ENCODE measurements around the gene KCNQ5. TPM values are rescaled to one million over a fixed set of nuclear protein-coding genes. Genes with fewer than 3 reads are reported as not detected.

KCNQ5 gene
- total RNA-seq, 1 donor from 2014 or later = 10.1 TPM

DNA sequence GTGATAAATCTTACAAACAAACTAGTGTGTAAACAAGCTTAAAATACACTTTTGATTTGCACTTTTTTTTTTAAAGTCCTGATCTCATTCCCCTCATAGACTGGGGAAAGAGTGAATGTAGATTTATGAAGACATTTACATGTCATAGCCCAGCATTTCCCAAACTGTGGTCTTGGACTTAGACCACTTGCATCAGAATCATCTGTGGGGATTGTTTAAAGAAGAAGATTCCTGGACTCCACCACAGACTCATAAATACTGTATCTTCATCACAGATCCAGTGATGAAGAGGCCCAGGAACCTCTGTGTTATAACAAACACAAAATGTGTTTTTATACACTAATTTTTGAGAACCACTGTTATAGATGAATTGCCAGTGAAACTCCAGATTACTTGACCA, 99.5 kb downstream of the KCNQ5 start:
- H3K36me3 Mint-ChIP-seq (ENCODE audit: low read depth) = no peaks in the 10 kb centered on the region
- H3K4me3 Mint-ChIP-seq = no peak overlapping the region
- no peaks in the 10 kb centered on the region for H3K9me3 Mint-ChIP-seq
- CTCF ChIA-PET = no interaction called here
- H3K4me1 Mint-ChIP-seq = peaks cover 23% of the 10 kb centered on the region
- H3K27ac Mint-ChIP-seq = no peak overlapping the region
- DNase-seq = no peak
- POLR2A ChIA-PET = no interaction called here
- ATAC-seq (ENCODE audit: low read depth) = no peak
- intact Hi-C loops (cut with micrococcal nuclease) = no loop called here
- TF ChIP-seq, protein P1, sequence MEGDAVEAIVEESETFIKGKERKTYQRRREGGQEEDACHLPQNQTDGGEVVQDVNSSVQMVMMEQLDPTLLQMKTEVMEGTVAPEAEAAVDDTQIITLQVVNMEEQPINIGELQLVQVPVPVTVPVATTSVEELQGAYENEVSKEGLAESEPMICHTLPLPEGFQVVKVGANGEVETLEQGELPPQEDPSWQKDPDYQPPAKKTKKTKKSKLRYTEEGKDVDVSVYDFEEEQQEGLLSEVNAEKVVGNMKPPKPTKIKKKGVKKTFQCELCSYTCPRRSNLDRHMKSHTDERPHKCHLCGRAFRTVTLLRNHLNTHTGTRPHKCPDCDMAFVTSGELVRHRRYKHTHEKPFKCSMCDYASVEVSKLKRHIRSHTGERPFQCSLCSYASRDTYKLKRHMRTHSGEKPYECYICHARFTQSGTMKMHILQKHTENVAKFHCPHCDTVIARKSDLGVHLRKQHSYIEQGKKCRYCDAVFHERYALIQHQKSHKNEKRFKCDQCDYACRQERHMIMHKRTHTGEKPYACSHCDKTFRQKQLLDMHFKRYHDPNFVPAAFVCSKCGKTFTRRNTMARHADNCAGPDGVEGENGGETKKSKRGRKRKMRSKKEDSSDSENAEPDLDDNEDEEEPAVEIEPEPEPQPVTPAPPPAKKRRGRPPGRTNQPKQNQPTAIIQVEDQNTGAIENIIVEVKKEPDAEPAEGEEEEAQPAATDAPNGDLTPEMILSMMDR (IDR thresholded peaks at IDR 0.05) = no peak
- no peaks in the 10 kb centered on the region for H3K27me3 Mint-ChIP-seq

DNA sequence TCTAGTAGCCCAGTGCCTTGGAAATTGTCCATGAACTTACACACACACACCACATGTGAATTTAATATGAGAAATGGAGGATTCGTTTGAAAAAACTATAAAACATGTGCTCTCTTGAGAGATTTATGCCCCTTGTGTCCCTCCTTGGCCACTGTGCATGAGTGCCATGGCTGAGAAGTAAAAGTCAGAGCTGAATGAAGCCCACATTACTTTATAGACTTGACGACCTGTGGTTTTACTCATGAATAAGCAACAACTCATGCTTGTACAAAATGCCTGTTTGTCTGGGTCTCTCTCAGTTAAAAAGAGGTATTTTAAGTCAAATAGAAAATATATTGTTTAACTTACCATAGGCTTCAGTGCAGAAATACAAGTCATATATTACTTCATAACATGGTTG, 102.7 kb downstream of the KCNQ5 start:
- Mint-ChIP-seq H3K36me3 (ENCODE audit: low read depth) (no peaks in the 10 kb centered on the region), H3K27me3 (no peaks in the 10 kb centered on the region), H3K9me3 (no peaks in the 10 kb centered on the region), H3K27ac (no peak overlapping the region), H3K4me3 (no peak overlapping the region), H3K4me1 (peaks cover 32% of the 10 kb centered on the region)
- POLR2A ChIA-PET = no interaction called here
- TF ChIP-seq, protein P1 (IDR thresholded peaks at IDR 0.05) = no peak
- peak; percentile 65 for ATAC-seq (ENCODE audit: low read depth)
- CTCF ChIA-PET = no interaction called here
- DNase-seq = no peak
- intact Hi-C loops (cut with micrococcal nuclease) = loop anchor here (1.0 kb wide), 2 partner anchors 8 to 16 kb away; no protein-coding TSS in a partner anchor

DNA sequence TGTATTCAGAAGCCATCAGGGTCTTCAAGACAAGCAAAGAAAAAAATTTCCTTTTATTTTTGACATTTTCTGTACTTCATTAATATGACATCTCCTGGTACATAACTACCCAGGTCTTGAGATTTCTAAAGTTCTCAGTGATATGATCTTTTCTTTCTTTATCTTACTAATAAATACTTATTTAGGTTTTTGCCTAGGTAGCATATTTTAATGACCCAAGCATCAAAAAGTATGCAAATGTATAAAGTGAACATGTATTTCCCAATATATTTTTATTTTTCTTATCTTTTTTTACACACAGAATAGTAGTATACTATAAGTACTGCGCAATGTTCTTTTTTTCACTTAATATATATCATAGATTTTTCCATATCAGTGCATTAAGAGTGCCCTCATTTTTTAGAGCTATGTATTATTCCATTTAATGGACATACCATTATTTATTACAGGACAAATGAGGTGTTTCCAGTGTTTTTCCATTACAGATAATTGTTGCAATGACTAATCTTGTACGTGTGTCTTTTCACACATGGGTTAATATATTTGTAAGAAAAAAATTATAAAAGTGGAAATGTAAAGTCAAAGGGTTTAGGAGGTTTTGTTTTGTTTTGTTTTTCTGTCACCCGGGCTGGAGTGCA, 107.0 kb downstream of the KCNQ5 start:
- no peak overlapping the region for H3K4me3 Mint-ChIP-seq
- TF ChIP-seq, protein P1 (IDR thresholded peaks at IDR 0.05) = no peak
- ChIA-PET POLR2A (no interaction called here), CTCF (interaction anchor here (0.6 kb wide), 1 partner anchor 335 kb away, joined by 3 read pairs; no protein-coding TSS in a partner anchor)
- DNase-seq (no peak), ATAC-seq (ENCODE audit: low read depth) (no peak)
- no peak overlapping the region for H3K27ac Mint-ChIP-seq
- H3K4me1 Mint-ChIP-seq = peaks cover 20% of the 10 kb centered on the region
- H3K9me3 Mint-ChIP-seq = no peaks in the 10 kb centered on the region
- intact Hi-C loops (cut with micrococcal nuclease) = no loop called here
- no peaks in the 10 kb centered on the region for H3K27me3 Mint-ChIP-seq
- no peaks in the 10 kb centered on the region for H3K36me3 Mint-ChIP-seq (ENCODE audit: low read depth)

DNA sequence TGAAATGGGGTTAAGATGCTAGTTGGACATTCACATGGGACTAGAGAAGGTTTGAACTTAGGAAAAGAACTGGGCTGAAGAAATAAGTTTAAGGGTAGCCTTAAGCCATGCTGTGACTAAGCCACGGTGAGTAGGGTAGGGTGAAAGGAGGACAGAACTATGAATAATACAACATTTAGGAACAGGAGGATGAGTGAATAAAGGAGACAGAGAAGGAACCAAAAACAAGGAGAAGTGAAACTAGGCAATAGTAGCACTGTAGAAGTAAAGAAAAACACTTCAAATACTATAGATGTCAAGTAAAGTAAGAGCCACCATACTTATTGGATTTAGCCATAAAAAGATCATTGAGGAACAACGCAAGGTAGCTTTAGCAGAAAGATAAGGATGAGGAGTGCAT, 111.2 kb downstream of the KCNQ5 start:
- no peaks in the 10 kb centered on the region for H3K27me3 Mint-ChIP-seq
- TF ChIP-seq, protein P1 (IDR thresholded peaks at IDR 0.05) = no peak
- no peak overlapping the region for H3K4me3 Mint-ChIP-seq
- H3K9me3 Mint-ChIP-seq = no peaks in the 10 kb centered on the region
- DNase-seq = no peak
- no peaks in the 10 kb centered on the region for H3K4me1 Mint-ChIP-seq
- ChIA-PET CTCF (no interaction called here), POLR2A (no interaction called here)
- peak; percentile 34 for ATAC-seq (ENCODE audit: low read depth)
- H3K36me3 Mint-ChIP-seq (ENCODE audit: low read depth) = no peaks in the 10 kb centered on the region
- intact Hi-C loops (cut with micrococcal nuclease) = no loop called here
- H3K27ac Mint-ChIP-seq = no peak overlapping the region

DNA sequence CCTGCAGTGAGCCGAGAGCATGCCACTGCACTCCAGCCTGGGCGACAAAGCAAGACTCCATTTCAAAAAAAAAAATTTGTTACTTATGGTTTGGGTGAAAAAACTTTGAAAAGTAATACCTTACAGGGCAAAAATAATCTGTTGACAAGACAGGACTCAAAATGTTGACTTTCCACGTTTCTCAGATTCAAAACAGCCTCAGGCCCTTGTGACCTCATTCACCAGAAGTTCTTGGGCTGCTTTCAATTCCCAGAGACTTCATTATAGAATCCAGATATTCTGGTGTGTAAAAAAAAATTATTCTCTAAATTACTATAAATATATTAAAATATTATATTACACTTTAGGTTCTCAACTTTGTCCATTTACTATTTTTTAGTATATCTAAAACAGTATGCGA, 116.2 kb downstream of the KCNQ5 start:
- Mint-ChIP-seq H3K4me1 (peaks cover 34% of the 10 kb centered on the region), H3K4me3 (no peak overlapping the region), H3K27me3 (no peaks in the 10 kb centered on the region), H3K36me3 (ENCODE audit: low read depth) (no peaks in the 10 kb centered on the region), H3K9me3 (no peaks in the 10 kb centered on the region), H3K27ac (no peak overlapping the region)
- intact Hi-C loops (cut with micrococcal nuclease) = no loop called here
- DNase-seq = no peak
- POLR2A ChIA-PET = no interaction called here
- ATAC-seq (ENCODE audit: low read depth) = no peak
- TF ChIP-seq, protein P1 (IDR thresholded peaks at IDR 0.05) = no peak
- CTCF ChIA-PET = no interaction called here

All from activated B cell treated with CpG ODN at 0.5 μM for 24 hours (primary cell).